Astrocyte (in vitro differentiated cells and primary cell): ENCODE data around the gene MESD. TPM values are rescaled to one million over a fixed set of nuclear protein-coding genes. Genes with fewer than 3 reads are reported as not detected.

Experiments used
- DNase-seq: peaks from one replicate; pipeline ENCODE4 v3.0.0-alpha.2; 2010; ENCODE audit warnings: low read depth
- FAIRE-seq: peaks from 2 replicates; lab custom pipeline; 2011; peaks lifted over from hg19 to GRCh38; lab: Jason Lieb, UNC
- H2AFZ ChIP-seq: 2 replicates; pipeline ENCODE4 v1.6.0; 2012; ENCODE audit warnings: low read depth, low read length, inconsistent platforms
- H3K27ac ChIP-seq: 2 replicates; pipeline ENCODE4 v1.5.1; 2011; ENCODE audit warnings: low read depth, low read length, inconsistent platforms
- H3K27me3 ChIP-seq: 2 replicates; pipeline ENCODE4 v1.6.0; 2011; ENCODE audit warnings: low read length, inconsistent platforms; ENCODE audit not compliant: insufficient read depth
- H3K36me3 ChIP-seq: 2 replicates; pipeline ENCODE4 v1.5.1; 2011; ENCODE audit warnings: low read length, inconsistent platforms; ENCODE audit not compliant: insufficient read depth
- H3K4me1 ChIP-seq: 2 replicates; pipeline ENCODE4 v1.5.1; 2011; ENCODE audit warnings: low read length, inconsistent platforms; ENCODE audit not compliant: insufficient read depth
- H3K4me2 ChIP-seq: 2 replicates; pipeline ENCODE4 v1.6.0; 2012; ENCODE audit warnings: low read length, inconsistent platforms
- H3K4me3 ChIP-seq: 2 replicates; pipeline ENCODE4 v1.5.1; 2011; ENCODE audit warnings: low read depth, mild to moderate bottlenecking, low read length, inconsistent platforms; ENCODE audit not compliant: insufficient read depth
- H3K79me2 ChIP-seq: 2 replicates; pipeline ENCODE4 v1.6.0; 2012; ENCODE audit warnings: mild to moderate bottlenecking, low read length, inconsistent platforms; ENCODE audit not compliant: insufficient read depth
- H3K9ac ChIP-seq: 2 replicates; pipeline ENCODE4 v1.6.0; 2012; ENCODE audit warnings: mild to moderate bottlenecking, low read length, inconsistent platforms
- H3K9me3 ChIP-seq: 2 replicates; pipeline ENCODE4 v1.5.1; 2012; ENCODE audit warnings: low read depth, mild to moderate bottlenecking, low read length, inconsistent platforms; ENCODE audit not compliant: insufficient read depth
- H4K20me1 ChIP-seq: 2 replicates; pipeline ENCODE4 v1.6.0; 2012; ENCODE audit warnings: low read length, inconsistent platforms; ENCODE audit not compliant: insufficient read depth
- H3K27ac Mint-ChIP-seq: one replicate; pipeline ENCODE4 v1.8.0; 2021; ENCODE audit warnings: mild to moderate bottlenecking, mixed read lengths; ENCODE audit not compliant: unreplicated experiment
- H3K27me3 Mint-ChIP-seq: one replicate; pipeline ENCODE4 v1.8.0; 2021; ENCODE audit warnings: low read depth, mixed read lengths; ENCODE audit not compliant: unreplicated experiment
- H3K36me3 Mint-ChIP-seq: one replicate; pipeline ENCODE4 v1.8.0; 2021; ENCODE audit warnings: low read depth, mixed read lengths; ENCODE audit not compliant: unreplicated experiment
- H3K4me1 Mint-ChIP-seq: one replicate; pipeline ENCODE4 v1.8.0; 2021; ENCODE audit warnings: low read depth, mixed read lengths; ENCODE audit not compliant: unreplicated experiment
- H3K4me3 Mint-ChIP-seq: one replicate; pipeline ENCODE4 v1.8.0; 2021; ENCODE audit warnings: mild to moderate bottlenecking, moderate library complexity, mixed read lengths; ENCODE audit not compliant: unreplicated experiment
- H3K9me3 Mint-ChIP-seq: one replicate; pipeline ENCODE4 v1.8.0; 2021; ENCODE audit warnings: mild to moderate bottlenecking, mixed read lengths; ENCODE audit not compliant: unreplicated experiment
- CTCF ChIP-seq: IDR thresholded peaks from 2 replicates; pipeline ENCODE4 v1.5.1; 2011; ENCODE audit warnings: low read depth, mild to moderate bottlenecking, inconsistent platforms, low read length, moderate library complexity; ENCODE audit not compliant: insufficient read depth
- EZH2 ChIP-seq: IDR thresholded peaks from 2 replicates; pipeline ENCODE4 v1.6.1; 2012; ENCODE audit warnings: mild to moderate bottlenecking, low read length, inconsistent platforms; ENCODE audit not compliant: insufficient read depth
- total RNA-seq: library from RNA; stranded (reverse); gene quantifications from 2 replicates; pipeline ENCODE4 v1.2.1, GENCODE V29; 2021

Gene MESD
- total RNA-seq, 1 donor from 2014 or later = 33.1 TPM

GRCh38 chr15:80913541-80913940 is 76.1 kb downstream of the MESD start:
- no peaks in the 10 kb centered on the region for H4K20me1 ChIP-seq
- Mint-ChIP-seq H3K27me3 (peaks cover 29% of the 10 kb centered on the region), H3K36me3 (peaks cover 7% of the 10 kb centered on the region), H3K4me1 (no peaks in the 10 kb centered on the region), H3K4me3 (no peak overlapping the region), H3K9me3 (peaks cover 11% of the 10 kb centered on the region), H3K27ac (no peak overlapping the region)
- H3K27ac ChIP-seq = no peak overlapping the region
- peaks cover 5% of the 10 kb centered on the region for H3K9me3 ChIP-seq
- no peaks in the 10 kb centered on the region for H3K4me1 ChIP-seq
- no peak overlapping the region for H3K4me3 ChIP-seq
- H3K9ac ChIP-seq = no peak overlapping the region
- no peak for TF ChIP-seq EZH2
- TF ChIP-seq CTCF = no peak
- no peak for DNase-seq
- H3K79me2 ChIP-seq = no peaks in the 10 kb centered on the region
- no peaks in the 10 kb centered on the region for H3K27me3 ChIP-seq
- no peaks in the 10 kb centered on the region for H3K36me3 ChIP-seq
- FAIRE-seq = no peak
- H2AFZ ChIP-seq = no peak overlapping the region
- H3K4me2 ChIP-seq = no peak overlapping the region

- no peak overlapping the region for H3K9ac ChIP-seq
- no peak overlapping the region for H3K27ac ChIP-seq
- Mint-ChIP-seq H3K36me3 (peaks cover 7% of the 10 kb centered on the region), H3K9me3 (peaks cover 11% of the 10 kb centered on the region), H3K4me1 (no peaks in the 10 kb centered on the region), H3K27me3 (peaks cover 22% of the 10 kb centered on the region), H3K27ac (no peak overlapping the region), H3K4me3 (no peak overlapping the region)
- DNase-seq (no peak), FAIRE-seq (no peak)
- H3K36me3 ChIP-seq = no peaks in the 10 kb centered on the region
- H4K20me1 ChIP-seq = no peaks in the 10 kb centered on the region
- H3K4me2 ChIP-seq = no peak overlapping the region
- H2AFZ ChIP-seq = no peak overlapping the region
- H3K27me3 ChIP-seq = no peaks in the 10 kb centered on the region
- no peak overlapping the region for H3K4me3 ChIP-seq
- no peaks in the 10 kb centered on the region for H3K79me2 ChIP-seq
- no peaks in the 10 kb centered on the region for H3K4me1 ChIP-seq
- peaks cover 5% of the 10 kb centered on the region for H3K9me3 ChIP-seq
- TF ChIP-seq EZH2 = no peak
- TF ChIP-seq CTCF = no peak
These were observed 76.9 kb downstream of the MESD start for GRCh38 chr15:80912673-80913072.

- Histone ChIP-seq H2AFZ (no peak overlapping the region), H3K9me3 (peaks cover 5% of the 10 kb centered on the region), H3K4me3 (no peak overlapping the region), H3K27ac (no peak overlapping the region), H3K4me2 (no peak overlapping the region), H3K9ac (no peak overlapping the region), H3K79me2 (no peaks in the 10 kb centered on the region), H3K4me1 (no peaks in the 10 kb centered on the region), H3K27me3 (no peaks in the 10 kb centered on the region), H4K20me1 (no peaks in the 10 kb centered on the region), H3K36me3 (no peaks in the 10 kb centered on the region)
- Mint-ChIP-seq H3K27me3 (peaks cover 22% of the 10 kb centered on the region), H3K36me3 (peaks cover 7% of the 10 kb centered on the region), H3K27ac (no peak overlapping the region), H3K4me3 (no peak overlapping the region), H3K4me1 (no peaks in the 10 kb centered on the region), H3K9me3 (peaks cover 11% of the 10 kb centered on the region)
- no peak for DNase-seq
- no peak for FAIRE-seq
- TF ChIP-seq CTCF = no peak
- TF ChIP-seq EZH2 = no peak
These were observed 77.8 kb downstream of the MESD start for GRCh38 chr15:80911821-80912220.
